Measurements from ENCODE around the gene MOB3A.
A peak's percentile ranks its signal among the peaks of the same experiment; 100 is the strongest.
"Not testable (repeated sequence)": the region's sequence is repeated elsewhere in the genome, so short reads cannot be mapped to it uniquely, and the experiment has no call there.

MOB3A gene

DNA sequence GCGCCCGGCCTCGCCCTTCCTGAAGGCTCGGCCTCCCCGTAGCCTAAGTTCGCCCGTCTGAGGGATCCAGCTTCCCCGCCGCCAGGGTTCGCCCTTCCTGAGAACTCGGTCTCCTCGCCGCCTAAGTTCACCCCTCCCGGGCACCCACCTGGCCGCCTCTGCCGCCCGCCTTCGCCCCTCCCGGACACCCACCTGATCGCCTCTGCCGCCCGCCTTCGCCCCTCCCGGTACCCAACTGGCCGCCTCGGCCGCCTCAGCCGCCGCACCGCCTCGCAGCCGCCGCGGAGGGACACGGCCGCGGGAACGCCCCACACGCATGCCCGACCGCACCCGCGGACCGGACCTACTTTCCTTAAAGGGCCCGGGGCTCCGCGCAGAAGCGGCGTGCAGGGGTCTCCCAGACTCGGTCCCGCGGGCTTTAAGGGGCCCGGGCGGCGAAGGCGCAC is at the start of gene MOB3A:
MOB3A (minus strand) TSS at position 293 of the 446 bp plus-strand sequence. CDS start 17,766 bp downstream, outside the sequence.
- DNase-seq = peak; percentile 90

DNA sequence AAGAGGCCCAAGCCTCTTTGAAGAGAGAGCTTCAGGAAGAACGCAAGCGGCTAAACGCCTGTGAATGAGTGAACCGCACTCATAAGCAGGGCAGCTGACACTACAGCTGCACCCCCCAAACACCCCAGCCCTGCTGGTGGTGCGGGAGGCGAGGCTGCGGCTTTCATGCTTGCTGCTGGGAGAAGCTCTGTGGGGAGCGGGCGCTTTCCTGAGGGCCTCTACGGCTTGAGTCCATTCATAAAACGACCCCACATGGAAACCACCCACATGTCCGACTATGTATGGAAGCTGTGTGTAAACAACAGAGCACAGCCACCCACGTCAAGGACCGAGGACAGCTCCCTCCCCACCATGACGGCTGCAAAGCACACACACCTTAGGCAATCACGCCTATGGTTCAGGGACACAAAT is 49.7 kb upstream of the MOB3A start:
- DNase-seq = no peak

GRCh38 chr19:2144190-2144589 is 48.1 kb upstream of the MOB3A start:
- DNase-seq = no peak

- no peak for DNase-seq
These were observed 46.2 kb upstream of the MOB3A start for GRCh38 chr19:2142173-2142829.

GRCh38 chr19:2140138-2140569 is 44.0 kb upstream of the MOB3A start:
- no peak for DNase-seq

- DNase-seq = no peak
These were observed 43.4 kb upstream of the MOB3A start for GRCh38 chr19:2139385-2140137.

- DNase-seq = no peak
These were observed 42.1 kb upstream of the MOB3A start for GRCh38 chr19:2138061-2138728.

DNA sequence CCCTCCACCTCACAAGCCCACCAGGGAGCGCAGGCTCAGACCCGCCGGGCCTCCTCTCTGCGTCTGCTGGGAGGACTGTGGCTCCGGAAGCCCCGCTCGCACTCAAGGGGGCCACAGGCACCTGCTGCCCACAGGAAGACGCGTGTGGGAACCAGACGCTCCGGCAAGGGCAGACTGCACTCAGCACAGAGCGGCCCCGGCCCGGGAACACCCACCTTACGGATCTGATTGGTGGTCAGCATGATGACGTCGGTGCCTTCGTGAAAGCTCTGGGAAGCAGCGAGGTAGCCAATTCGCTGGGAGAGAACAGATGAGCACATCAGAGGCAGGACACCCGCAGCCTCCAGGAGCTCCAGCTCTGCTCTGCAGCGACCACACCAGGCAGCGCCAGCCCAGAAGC is 40.7 kb upstream of the MOB3A start:
- DNase-seq = no peak

- no peak for DNase-seq
These were observed 39.6 kb upstream of the MOB3A start for GRCh38 chr19:2135474-2136402.

- no peak for DNase-seq
These were observed 36.8 kb upstream of the MOB3A start for GRCh38 chr19:2132731-2133490.

- no peak for DNase-seq
These were observed 36.1 kb upstream of the MOB3A start for GRCh38 chr19:2132191-2132590.

GRCh38 chr19:2131012-2131975 is 35.2 kb upstream of the MOB3A start:
- not testable (repeated sequence) for DNase-seq

DNA sequence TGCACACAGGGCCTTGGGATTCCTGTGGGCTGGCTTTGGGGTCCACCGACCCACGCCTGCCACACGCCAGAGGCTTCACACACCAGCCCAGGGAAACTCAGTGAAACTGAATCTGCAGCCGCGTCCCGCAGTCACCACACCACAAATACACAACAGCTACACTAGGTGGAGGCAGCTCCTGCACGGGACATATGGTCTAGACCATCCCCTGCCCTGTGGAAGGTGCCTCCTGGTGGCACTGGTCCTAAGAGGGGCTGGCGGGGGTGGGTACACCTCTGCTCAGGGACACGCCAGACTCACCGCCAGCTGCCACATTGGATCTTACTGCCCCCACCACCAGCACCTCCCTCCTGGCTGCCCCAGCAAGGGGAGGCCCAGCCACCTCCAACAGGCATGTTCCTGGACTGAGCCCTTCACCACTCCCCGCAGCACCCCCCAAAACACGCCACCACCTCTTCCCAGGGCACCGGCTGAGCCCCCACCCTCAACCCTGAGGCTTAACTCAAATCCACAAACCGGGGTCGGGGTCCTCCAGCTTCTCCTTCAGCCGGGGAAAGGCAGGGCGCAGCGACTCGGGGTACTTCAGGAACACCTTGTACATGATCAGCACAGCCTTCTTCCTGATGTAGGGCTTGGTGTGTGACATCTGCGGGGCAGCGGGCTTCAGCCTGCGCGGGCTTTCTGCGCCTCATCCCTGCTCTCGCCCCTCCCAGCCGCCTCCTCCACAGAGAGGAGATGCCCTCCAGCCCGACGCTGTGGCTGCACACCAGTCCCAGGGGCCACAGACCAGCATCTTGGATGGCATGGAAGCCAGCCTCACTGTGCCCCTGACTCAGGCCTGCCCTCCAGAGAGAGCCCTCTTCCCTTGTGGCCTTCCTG is 34.0 kb upstream of the MOB3A start:
- no peak for DNase-seq

GRCh38 chr19:2129486-2129885 is 33.4 kb upstream of the MOB3A start:
- no peak for DNase-seq

- no peak for DNase-seq
These were observed 32.9 kb upstream of the MOB3A start for GRCh38 chr19:2129022-2129421.

GRCh38 chr19:2128252-2128651 is 32.1 kb upstream of the MOB3A start:
- DNase-seq = not testable (repeated sequence)

DNA sequence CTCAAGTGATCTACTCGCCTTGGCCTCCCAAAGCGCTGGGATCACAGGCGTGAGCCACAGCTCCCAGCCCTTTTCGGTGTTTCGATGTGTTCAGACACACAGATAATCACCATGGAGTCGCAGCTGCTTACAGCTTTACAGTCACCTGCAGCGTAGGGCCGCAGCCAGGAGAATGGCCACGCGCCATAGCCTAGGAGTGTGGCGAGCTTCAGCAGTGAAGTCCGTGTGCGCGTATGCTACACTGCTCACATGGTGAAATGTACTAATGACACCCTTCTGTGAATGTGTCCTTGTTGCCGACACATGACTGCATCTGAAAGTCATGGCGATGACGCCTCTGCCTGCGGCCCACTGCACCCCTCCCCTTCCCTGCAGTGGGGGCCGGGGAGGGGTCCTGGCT is 31.6 kb upstream of the MOB3A start:
- DNase-seq = no peak

DNA sequence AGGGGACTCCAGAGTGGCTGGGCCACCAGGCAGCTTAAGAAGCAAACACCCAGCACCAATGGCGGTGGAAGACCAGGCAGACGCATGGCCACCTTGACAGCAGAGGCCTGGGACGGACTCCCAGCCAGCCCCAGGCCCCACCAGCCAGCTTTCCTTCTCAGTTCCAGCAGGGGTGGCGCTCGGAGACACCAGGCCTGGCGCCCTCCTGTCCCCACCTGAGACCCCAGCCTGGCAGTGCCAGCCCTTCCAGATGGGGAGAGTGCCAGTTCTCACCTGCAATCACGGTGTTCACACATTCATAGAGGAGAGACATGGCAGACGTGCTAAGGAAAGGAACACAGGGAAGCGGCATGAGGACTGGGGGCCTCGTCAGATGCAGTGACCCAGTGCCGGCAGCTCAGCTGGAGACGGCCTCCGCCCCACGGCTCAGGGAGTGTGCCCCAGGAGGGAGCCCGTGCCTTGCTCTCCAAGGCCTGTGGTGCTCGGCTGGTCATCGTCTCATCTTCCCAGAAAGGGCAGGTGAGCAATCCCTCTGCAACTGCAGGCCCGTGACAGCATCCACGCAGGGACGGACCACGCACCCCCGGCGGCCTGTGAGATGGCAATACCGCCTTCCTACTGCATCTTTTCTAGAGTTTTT is 30.9 kb upstream of the MOB3A start:
- no peak for DNase-seq

All from activated CD4-positive, alpha-beta T cell treated with anti-CD3 and anti-CD28 coated beads, Interleukin-2, Interleukin-6, amounts not matched to agents 100 ng/mL and 50 ng/mL, durations not matched to agents 16 hours and 8 hours (primary cell).